ENCODE data around the gene CDC20B.

GRCh38 chr5:55101556-55102276 is 71.3 kb downstream of the CDC20B start:
- TF ChIP-seq EZH2 (IDR thresholded peaks at IDR 0.05; ENCODE audit: borderline replicate concordance, insufficient read depth, low read length, poor library complexity, severe bottlenecking) = no peak
- no peak for TF ChIP-seq TAF1 (IDR thresholded peaks at IDR 0.05; ENCODE audit: low read depth)
- TF ChIP-seq POLR2AphosphoS5 (IDR thresholded peaks at IDR 0.05) = no peak
- no peak for TF ChIP-seq EP300 (conservative IDR thresholded peaks at IDR 0.05; ENCODE audit: poor library complexity, severe bottlenecking)
